ENCODE results near the gene NEK7. TPM values are rescaled to one million over a fixed set of nuclear protein-coding genes. Genes with fewer than 3 reads are reported as not detected.
A peak's percentile ranks its signal among the peaks of the same experiment; 100 is the strongest.

NEK7 gene
- total and polyA plus RNA-seq, 9 of the 15 experiments (the other 6 are each of a cell fraction or from before 2014, with no cell fraction given) = 8.5 to 37.3 (median 27.7) TPM

DNA sequence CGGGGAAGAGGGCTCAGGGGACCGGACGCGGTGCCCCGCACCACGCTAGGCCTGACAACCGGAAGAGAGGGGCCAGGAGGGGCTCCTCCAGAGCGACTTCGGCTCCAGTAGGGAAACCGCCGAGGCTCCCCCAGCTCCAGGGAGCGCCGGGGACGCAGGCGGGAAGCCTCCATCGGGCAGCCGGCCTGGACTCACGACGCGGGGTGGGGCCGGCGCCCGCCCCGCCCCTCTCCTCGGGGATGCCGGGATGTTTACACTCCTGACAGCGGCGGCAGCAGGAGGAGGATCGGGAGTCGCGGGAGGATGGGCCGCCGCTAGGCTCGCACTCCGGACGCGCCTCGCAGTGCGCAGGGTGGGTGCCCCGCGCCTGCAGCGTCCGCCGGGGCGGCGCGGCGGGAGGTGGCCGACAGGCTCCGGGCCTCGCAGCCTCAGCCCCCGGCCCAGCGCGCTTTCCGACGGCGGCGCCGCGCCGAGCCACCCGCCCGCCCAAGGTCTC, at the start of gene NEK7 (continued):
- TF ChIP-seq CHD7 (IDR thresholded peaks at IDR 0.05; ENCODE audit: low read depth, low read length) (no peak), NELFE (IDR thresholded peaks at IDR 0.05; ENCODE audit: insufficient read depth, insufficient read length) (no peak), ID3 (CRISPR knock-in tag; IDR thresholded peaks at IDR 0.05) (no peak), ID3 (tag; IDR thresholded peaks at IDR 0.05) (peak; percentile 59; the same call in 1 of the 2 replicates), CEBPG (CRISPR knock-in tag; IDR thresholded peaks at IDR 0.05) (no peak), CEBPG (tag; conservative IDR thresholded peaks at IDR 0.05 in 1 of 2, IDR thresholded peaks at IDR 0.05 in 1 of 2) (no peak), TAF9B (IDR thresholded peaks at IDR 0.05; ENCODE audit: partially characterized antibody) (no peak), ZBED1 (IDR thresholded peaks at IDR 0.05) (no peak), GTF2F1 (IDR thresholded peaks at IDR 0.05; ENCODE audit: low read depth, low read length) (0 out of 2 replicates have a peak, but pooled peaks have one; percentile 27), ZNF384 (IDR thresholded peaks at IDR 0.05; ENCODE audit: low read depth, low read length) (no peak), TARDBP (IDR thresholded peaks at IDR 0.05) (no peak), ZNF316 (IDR thresholded peaks at IDR 0.05) (peak; percentile 61; the same call in 1 of the 2 replicates), LCOR (CRISPR knock-in tag; IDR thresholded peaks at IDR 0.05) (peak; percentile 43; the same call in 1 of the 2 replicates), ZFP36 (IDR thresholded peaks at IDR 0.05; ENCODE audit: low read depth, low read length, partially characterized antibody) (peak; percentile 97)
- TF ChIP-seq, protein P1, sequence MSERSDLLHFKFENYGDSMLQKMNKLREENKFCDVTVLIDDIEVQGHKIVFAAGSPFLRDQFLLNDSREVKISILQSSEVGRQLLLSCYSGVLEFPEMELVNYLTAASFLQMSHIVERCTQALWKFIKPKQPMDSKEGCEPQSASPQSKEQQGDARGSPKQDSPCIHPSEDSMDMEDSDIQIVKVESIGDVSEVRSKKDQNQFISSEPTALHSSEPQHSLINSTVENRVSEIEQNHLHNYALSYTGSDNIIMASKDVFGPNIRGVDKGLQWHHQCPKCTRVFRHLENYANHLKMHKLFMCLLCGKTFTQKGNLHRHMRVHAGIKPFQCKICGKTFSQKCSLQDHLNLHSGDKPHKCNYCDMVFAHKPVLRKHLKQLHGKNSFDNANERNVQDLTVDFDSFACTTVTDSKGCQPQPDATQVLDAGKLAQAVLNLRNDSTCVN (CRISPR knock-in tag; IDR thresholded peaks at IDR 0.05) = no peak
- TF ChIP-seq, protein P2, sequence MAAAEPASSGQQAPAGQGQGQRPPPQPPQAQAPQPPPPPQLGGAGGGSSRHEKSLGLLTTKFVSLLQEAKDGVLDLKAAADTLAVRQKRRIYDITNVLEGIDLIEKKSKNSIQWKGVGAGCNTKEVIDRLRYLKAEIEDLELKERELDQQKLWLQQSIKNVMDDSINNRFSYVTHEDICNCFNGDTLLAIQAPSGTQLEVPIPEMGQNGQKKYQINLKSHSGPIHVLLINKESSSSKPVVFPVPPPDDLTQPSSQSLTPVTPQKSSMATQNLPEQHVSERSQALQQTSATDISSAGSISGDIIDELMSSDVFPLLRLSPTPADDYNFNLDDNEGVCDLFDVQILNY (CRISPR knock-in tag; IDR thresholded peaks at IDR 0.05) = 0 out of 2 replicates have a peak, but pooled peaks have one; percentile 55
